Neutrophil (primary cell): ENCODE results near the gene EIF2D.
A peak's percentile ranks its signal among the peaks of the same experiment; 100 is the strongest.

Experiments
- H3K27ac ChIP-seq: fragments of 200-600 bp; sonication (generic); 2 replicates; pipeline ENCODE4 v1.5.1; 2016; ENCODE audit warnings: mild to moderate bottlenecking, moderate library complexity
- H3K27me3 ChIP-seq: fragments of 200-600 bp; sonication (generic); 2 replicates; pipeline ENCODE4 v1.6.0; 2016; ENCODE audit warnings: mild to moderate bottlenecking
- H3K36me3 ChIP-seq: fragments of 200-600 bp; sonication (generic); 2 replicates; pipeline ENCODE4 v1.5.1; 2017
- H3K4me1 ChIP-seq, 2 experiments: fragments of 200-600 bp in 1 of 2; sonication (generic) in 1 of 2; 1 replicate in 1 of 2; 2 replicates in 1 of 2; pipeline versions ENCODE4 v1.5.1 to v1.6.1; 2013 to 2016; ENCODE audit warnings: low read depth in 1 of 2, low read length in 1 of 2, mild to moderate bottlenecking in 1 of 2, moderate library complexity in 1 of 2; ENCODE audit not compliant: control insufficient read depth in 1 of 2, insufficient read depth in 1 of 2
- H3K4me3 ChIP-seq, 2 experiments: fragments of 200-600 bp in 1 of 2; sonication (generic) in 1 of 2; 1 replicate in 1 of 2; 2 replicates in 1 of 2; pipeline ENCODE4 v1.5.1; 2013 to 2016; ENCODE audit warnings: low read depth in 1 of 2, low read length in 1 of 2, mild to moderate bottlenecking in 1 of 2, moderate library complexity in 1 of 2
- H3K9me3 ChIP-seq: fragments of 200-600 bp; sonication (generic); 2 replicates; pipeline ENCODE4 v1.5.1; 2016
- CTCF ChIP-seq: fragments of 200-600 bp; sonication (generic); IDR thresholded peaks from 2 replicates; pipeline ENCODE4 v1.5.1; 2016; ENCODE audit warnings: antibody characterized with exemption

EIF2D gene

GRCh38 chr1:206575894-206576737 is 36.1 kb downstream of the EIF2D start:
- H3K4me3 ChIP-seq: peak overlapping the region; percentile 56 to 66

GRCh38 chr1:206575165-206575893 is 36.9 kb downstream of the EIF2D start:
- Histone ChIP-seq H3K27me3 (no peaks in the 10 kb centered on the region), H3K36me3 (peaks cover 41% of the 10 kb centered on the region), H3K9me3 (no peaks in the 10 kb centered on the region), H3K4me1 (peaks cover 100% of the 10 kb centered on the region in 2 experiments), H3K27ac (peak overlapping the region; percentile 100), H3K4me3 (peak overlapping the region; percentile 56 to 66)
- peak; percentile 43 for TF ChIP-seq CTCF

More at GRCh38 chr1:206575894-206576737, 36.1 kb downstream of the EIF2D start:
- Histone ChIP-seq H3K27ac (peak overlapping the region; percentile 100), H3K27me3 (no peaks in the 10 kb centered on the region), H3K9me3 (no peaks in the 10 kb centered on the region), H3K36me3 (peaks cover 38% of the 10 kb centered on the region), H3K4me1 (peaks cover 100% of the 10 kb centered on the region in 2 experiments)
- no peak for TF ChIP-seq CTCF

GRCh38 chr1:206573762-206574161 is 38.5 kb downstream of the EIF2D start:
- Histone ChIP-seq H3K4me1 (peaks cover 100% of the 10 kb centered on the region in 2 experiments), H3K36me3 (peaks cover 51% of the 10 kb centered on the region), H3K27ac (peak overlapping the region; percentile 100), H3K9me3 (no peaks in the 10 kb centered on the region), H3K27me3 (no peaks in the 10 kb centered on the region), H3K4me3 (peak overlapping the region; percentile 56 to 66)
- no peak for TF ChIP-seq CTCF

- H3K36me3 ChIP-seq: peaks cover 51% of the 10 kb centered on the region
- peaks cover 100% of the 10 kb centered on the region in 2 experiments for H3K4me1 ChIP-seq
- no peaks in the 10 kb centered on the region for H3K27me3 ChIP-seq
Observed at GRCh38 chr1:206573319-206573718, 38.9 kb downstream of the EIF2D start.

DNA sequence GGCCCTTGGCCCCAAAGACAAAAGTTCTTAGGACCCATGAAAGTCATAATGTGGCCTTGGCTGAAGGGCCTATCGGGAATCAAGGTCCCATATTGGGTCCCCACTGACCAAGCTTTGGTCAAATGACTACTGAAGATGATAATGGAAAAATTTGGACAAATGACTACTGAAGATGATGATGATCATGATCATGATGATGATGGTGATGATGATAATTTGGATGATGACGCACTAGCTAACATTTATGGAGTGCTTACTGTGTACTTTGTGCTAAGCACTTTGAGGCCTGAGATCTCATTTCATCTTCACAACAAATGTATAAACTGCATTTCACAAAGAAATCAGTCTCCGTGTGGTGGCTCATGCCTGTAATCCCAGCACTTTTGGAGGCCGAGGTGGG is 39.4 kb downstream of the EIF2D start:
- no peaks in the 10 kb centered on the region for H3K9me3 ChIP-seq
- H3K4me1 ChIP-seq: peaks cover 100% of the 10 kb centered on the region in 2 experiments
- no peaks in the 10 kb centered on the region for H3K27me3 ChIP-seq
- peak overlapping the region; percentile 56 to 66 for H3K4me3 ChIP-seq
- peaks cover 55% of the 10 kb centered on the region for H3K36me3 ChIP-seq
- peak overlapping the region; percentile 100 for H3K27ac ChIP-seq
- no peak for TF ChIP-seq CTCF

More at GRCh38 chr1:206573319-206573718, 38.9 kb downstream of the EIF2D start:
- H3K27ac ChIP-seq: peak overlapping the region; percentile 100
- TF ChIP-seq CTCF: no peak
- H3K4me3 ChIP-seq: peak overlapping the region; percentile 56 to 66
- no peaks in the 10 kb centered on the region for H3K9me3 ChIP-seq
